Panc1 (cell line): ENCODE results near the gene ZNF132. TPM values are rescaled to one million over a fixed set of nuclear protein-coding genes. Genes with fewer than 3 reads are reported as not detected.

Experiments used
- ATAC-seq: fragments of 200-7000 bp; cut with Tn5 transposase; 2 replicates; pipeline ENCODE4 v1.9.1; 2020; ENCODE audit warnings: mild to moderate bottlenecking, moderate library complexity
- BruUV-seq: library from RNA; stranded (reverse); fragments of 400-500 nt; replicated peaks from 2 replicates; lab custom pipeline; 2021; lab: Mats Ljungman, UMichigan
- CTCF ChIA-PET: fragments of 300-600 bp; sonication (Branson Sonifier 250); formaldehyde crosslinking; loops from one replicate; lab custom pipeline; 2022; ENCODE audit warnings: antibody characterized with exemption; lab: Charles Lee
- POLR2A ChIA-PET: fragments of 300-600 bp; sonication (Branson Sonifier 250); formaldehyde crosslinking; loops from one replicate; lab custom pipeline; 2022; ENCODE audit warnings: antibody characterized with exemption; lab: Charles Lee
- DNase-seq: peaks from one replicate; pipeline ENCODE4 v3.0.0-alpha.2; 2010; ENCODE audit warnings: low read depth, low spot score
- H3K27ac ChIP-seq: 2 replicates; pipeline ENCODE4 v1.5.1; 2011; ENCODE audit warnings: mild to moderate bottlenecking, low read length, inconsistent platforms
- H3K27me3 ChIP-seq: fragments of 200-500 bp; sonication (Bioruptor generic); 2 replicates; pipeline ENCODE4 v1.6.0; 2014; ENCODE audit warnings: low read length, inconsistent platforms; ENCODE audit not compliant: control insufficient read depth, insufficient read depth
- H3K36me3 ChIP-seq: fragments of 200-500 bp; sonication (Bioruptor generic); 2 replicates; pipeline ENCODE4 v1.5.1; 2014; ENCODE audit warnings: inconsistent platforms, mild to moderate bottlenecking, low read length, moderate library complexity; ENCODE audit not compliant: control insufficient read depth, insufficient read depth
- H3K4me1 ChIP-seq: 2 replicates; pipeline ENCODE4 v1.5.1; 2011; ENCODE audit warnings: inconsistent platforms, mild to moderate bottlenecking, low read length, moderate library complexity; ENCODE audit not compliant: control insufficient read depth, insufficient read depth
- H3K4me3 ChIP-seq, 2 experiments: 2 replicates each; pipeline ENCODE4 v1.5.1; 2011 to 2012; ENCODE audit warnings: low read depth in 2 of 2, low read length in 2 of 2, mild to moderate bottlenecking in 2 of 2, inconsistent platforms in 1 of 2, moderate library complexity in 1 of 2
- H3K9me3 ChIP-seq: fragments of 200-500 bp; sonication (Bioruptor generic); 2 replicates; pipeline ENCODE4 v1.5.1; 2014; ENCODE audit warnings: low read depth, mild to moderate bottlenecking, inconsistent platforms, low read length, moderate library complexity; ENCODE audit not compliant: control insufficient read depth, insufficient read depth
- TCF7L2 ChIP-seq: IDR thresholded peaks from 2 replicates; pipeline ENCODE4 v1.6.1; 2011; ENCODE audit warnings: mild to moderate bottlenecking, low read depth, low read length, inconsistent platforms
- in situ Hi-C: cut with HindIII; loops from 2 replicates; pipeline ENCODE4 v1.10.0; 2016; ENCODE audit warnings: low sequenced_read_pairs, low pct_unique_long_range_greater_than_20kb
- intact Hi-C: fragments of 100-400 bp; cut with micrococcal nuclease; formaldehyde crosslinking; loops from one replicate; pipeline ENCODE4 v1.10.0; 2022; ENCODE audit not compliant: unreplicated experiment
- total RNA-seq: library from RNA; stranded (reverse); gene quantifications from one replicate; pipeline ENCODE4 v1.2.1, GENCODE V29; 2021; ENCODE audit not compliant: unreplicated experiment
- TF ChIP-seq, protein P1 (sequence below), 2 experiments: IDR thresholded peaks; 2 replicates each; pipeline ENCODE4 v1.6.1; 2011 to 2012; ENCODE audit warnings: low read depth in 2 of 2, control low read depth in 1 of 2, low read length in 1 of 2, mild to moderate bottlenecking in 1 of 2, moderate library complexity in 1 of 2; ENCODE audit not compliant: insufficient read depth in 1 of 2
- TF ChIP-seq, protein P2 (sequence below): fragments of 450-650 bp; IDR thresholded peaks from 2 replicates; pipeline ENCODE4 v1.5.1; 2017; ENCODE audit warnings: mild to moderate bottlenecking

ZNF132 gene
- total RNA-seq, 1 experiment from 2014 or later: not detected

DNA sequence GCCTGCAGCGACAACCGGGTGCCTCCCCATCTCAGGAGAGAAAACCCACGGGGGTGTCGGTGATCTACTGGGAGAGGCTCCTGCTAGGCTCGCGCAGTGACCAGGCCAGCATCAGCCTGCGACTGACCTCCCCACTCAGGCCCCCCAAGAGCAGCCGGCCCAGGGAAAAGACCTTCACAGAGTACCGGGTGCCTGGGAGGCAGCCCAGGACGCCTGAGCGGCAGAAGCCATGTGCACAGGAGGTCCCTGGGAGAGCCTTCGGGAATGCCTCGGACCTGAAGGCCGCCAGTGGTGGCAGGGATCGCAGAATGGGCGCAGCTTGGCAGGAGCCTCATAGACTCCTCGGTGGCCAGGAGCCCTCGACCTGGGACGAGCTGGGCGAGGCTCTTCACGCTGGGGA, 15.4 kb upstream of the ZNF132 start:
- no peak overlapping the region for H3K4me3 ChIP-seq
- ChIA-PET CTCF (no interaction called here), POLR2A (no interaction called here)
- intact Hi-C loops (no loop called here), in situ Hi-C loops (no loop called here)
- DNase-seq: no peak
- H3K9me3 ChIP-seq: no peaks in the 10 kb centered on the region
- no TSS peak for BruUV-seq
- H3K36me3 ChIP-seq: no peaks in the 10 kb centered on the region
- 0 out of 2 replicates have a peak, but pooled peaks cover 4% of the 10 kb centered on the region for H3K27me3 ChIP-seq
- H3K4me1 ChIP-seq: peaks cover 4% of the 10 kb centered on the region; the same call in 1 of the 2 replicates
- no peak overlapping the region for H3K27ac ChIP-seq
- no peak for ATAC-seq
- TF ChIP-seq, protein P1, sequence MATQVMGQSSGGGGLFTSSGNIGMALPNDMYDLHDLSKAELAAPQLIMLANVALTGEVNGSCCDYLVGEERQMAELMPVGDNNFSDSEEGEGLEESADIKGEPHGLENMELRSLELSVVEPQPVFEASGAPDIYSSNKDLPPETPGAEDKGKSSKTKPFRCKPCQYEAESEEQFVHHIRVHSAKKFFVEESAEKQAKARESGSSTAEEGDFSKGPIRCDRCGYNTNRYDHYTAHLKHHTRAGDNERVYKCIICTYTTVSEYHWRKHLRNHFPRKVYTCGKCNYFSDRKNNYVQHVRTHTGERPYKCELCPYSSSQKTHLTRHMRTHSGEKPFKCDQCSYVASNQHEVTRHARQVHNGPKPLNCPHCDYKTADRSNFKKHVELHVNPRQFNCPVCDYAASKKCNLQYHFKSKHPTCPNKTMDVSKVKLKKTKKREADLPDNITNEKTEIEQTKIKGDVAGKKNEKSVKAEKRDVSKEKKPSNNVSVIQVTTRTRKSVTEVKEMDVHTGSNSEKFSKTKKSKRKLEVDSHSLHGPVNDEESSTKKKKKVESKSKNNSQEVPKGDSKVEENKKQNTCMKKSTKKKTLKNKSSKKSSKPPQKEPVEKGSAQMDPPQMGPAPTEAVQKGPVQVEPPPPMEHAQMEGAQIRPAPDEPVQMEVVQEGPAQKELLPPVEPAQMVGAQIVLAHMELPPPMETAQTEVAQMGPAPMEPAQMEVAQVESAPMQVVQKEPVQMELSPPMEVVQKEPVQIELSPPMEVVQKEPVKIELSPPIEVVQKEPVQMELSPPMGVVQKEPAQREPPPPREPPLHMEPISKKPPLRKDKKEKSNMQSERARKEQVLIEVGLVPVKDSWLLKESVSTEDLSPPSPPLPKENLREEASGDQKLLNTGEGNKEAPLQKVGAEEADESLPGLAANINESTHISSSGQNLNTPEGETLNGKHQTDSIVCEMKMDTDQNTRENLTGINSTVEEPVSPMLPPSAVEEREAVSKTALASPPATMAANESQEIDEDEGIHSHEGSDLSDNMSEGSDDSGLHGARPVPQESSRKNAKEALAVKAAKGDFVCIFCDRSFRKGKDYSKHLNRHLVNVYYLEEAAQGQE (IDR thresholded peaks at IDR 0.05; ENCODE audit: insufficient read depth in 1 of 2, low read depth in 2 of 2, low read length in 1 of 2): no peak
- TF ChIP-seq TCF7L2: no peak
- TF ChIP-seq, protein P2, sequence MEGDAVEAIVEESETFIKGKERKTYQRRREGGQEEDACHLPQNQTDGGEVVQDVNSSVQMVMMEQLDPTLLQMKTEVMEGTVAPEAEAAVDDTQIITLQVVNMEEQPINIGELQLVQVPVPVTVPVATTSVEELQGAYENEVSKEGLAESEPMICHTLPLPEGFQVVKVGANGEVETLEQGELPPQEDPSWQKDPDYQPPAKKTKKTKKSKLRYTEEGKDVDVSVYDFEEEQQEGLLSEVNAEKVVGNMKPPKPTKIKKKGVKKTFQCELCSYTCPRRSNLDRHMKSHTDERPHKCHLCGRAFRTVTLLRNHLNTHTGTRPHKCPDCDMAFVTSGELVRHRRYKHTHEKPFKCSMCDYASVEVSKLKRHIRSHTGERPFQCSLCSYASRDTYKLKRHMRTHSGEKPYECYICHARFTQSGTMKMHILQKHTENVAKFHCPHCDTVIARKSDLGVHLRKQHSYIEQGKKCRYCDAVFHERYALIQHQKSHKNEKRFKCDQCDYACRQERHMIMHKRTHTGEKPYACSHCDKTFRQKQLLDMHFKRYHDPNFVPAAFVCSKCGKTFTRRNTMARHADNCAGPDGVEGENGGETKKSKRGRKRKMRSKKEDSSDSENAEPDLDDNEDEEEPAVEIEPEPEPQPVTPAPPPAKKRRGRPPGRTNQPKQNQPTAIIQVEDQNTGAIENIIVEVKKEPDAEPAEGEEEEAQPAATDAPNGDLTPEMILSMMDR: no peak

DNA sequence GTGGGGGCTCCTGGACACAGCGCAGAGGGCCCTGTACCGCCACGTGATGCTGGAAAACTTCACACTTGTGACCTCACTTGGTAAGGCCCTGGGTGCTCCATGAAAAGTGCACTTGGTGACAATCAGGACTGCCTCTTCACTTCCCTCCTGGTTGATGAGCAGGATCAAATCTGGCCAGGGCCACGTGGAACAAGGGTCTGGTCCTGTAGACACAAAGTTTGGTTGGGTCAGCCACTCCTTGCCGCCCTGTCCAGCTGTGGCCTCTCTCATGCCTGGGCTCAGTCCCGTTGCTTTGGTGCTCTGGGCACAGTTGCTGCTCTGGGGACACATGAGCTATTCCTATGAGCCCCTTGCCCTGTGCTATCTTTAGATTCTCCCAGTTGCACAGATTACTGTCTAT, 13.8 kb upstream of the ZNF132 start:
- BruUV-seq: no TSS peak
- CTCF ChIA-PET: no interaction called here

More for the DNA sequence above, 13.8 kb upstream of the ZNF132 start:
- in situ Hi-C loops (no loop called here), intact Hi-C loops (no loop called here)
- Histone ChIP-seq H3K27ac (no peak overlapping the region), H3K27me3 (0 out of 2 replicates have a peak, but pooled peaks cover 4% of the 10 kb centered on the region), H3K36me3 (no peaks in the 10 kb centered on the region), H3K4me3 (no peak overlapping the region), H3K4me1 (peaks cover 4% of the 10 kb centered on the region; the same call in 1 of the 2 replicates), H3K9me3 (peaks cover 2% of the 10 kb centered on the region; the same call in 1 of the 2 replicates)
- ATAC-seq (no peak), DNase-seq (no peak)
- POLR2A ChIA-PET: no interaction called here
- TF ChIP-seq, protein P1 (IDR thresholded peaks at IDR 0.05; ENCODE audit: insufficient read depth in 1 of 2, low read depth in 2 of 2, low read length in 1 of 2): no peak
